Keratinocyte (primary cell): Measurements from ENCODE around the gene CRYGS.

Experiments used
- CTCF ChIP-seq, 3 experiments: IDR thresholded peaks in 1 of 3; conservative IDR thresholded peaks in 1 of 3; optimal IDR thresholded peaks in 1 of 3; 2 replicates in 2 of 3; 3 replicates in 1 of 3; pipeline versions ENCODE3 to v1.5.1; 2011; ENCODE audit warnings: low read length in 3 of 3, mild to moderate bottlenecking in 3 of 3, moderate library complexity in 2 of 3, control low read depth in 1 of 3, inconsistent platforms in 1 of 3; ENCODE audit not compliant: insufficient read depth in 2 of 3; ENCODE audit errors: extremely low read depth in 1 of 3
- EZH2 ChIP-seq: IDR thresholded peaks from one replicate; pipeline ENCODE4 v1.6.1; 2012; ENCODE audit warnings: inconsistent platforms, mild to moderate bottlenecking, low read length, moderate library complexity

DNA sequence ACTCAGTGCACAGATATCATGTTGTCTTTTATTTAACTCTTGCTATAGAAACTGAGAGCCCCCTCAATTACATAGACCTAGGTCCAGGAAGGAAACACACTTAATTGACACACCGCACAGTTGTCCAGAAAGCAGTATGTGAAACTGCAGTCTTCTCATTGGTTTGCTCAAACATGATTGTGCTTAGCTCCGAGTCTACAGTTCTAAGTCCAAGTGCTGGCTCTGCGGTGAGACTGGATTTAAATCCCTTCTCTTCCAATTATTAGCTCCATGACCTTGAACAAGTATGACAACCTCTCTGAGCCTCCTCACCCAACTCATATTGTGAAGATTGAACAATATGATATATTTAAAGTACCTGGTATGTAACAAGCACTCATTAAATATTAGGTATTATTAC is 49.7 kb upstream of the CRYGS start:
- TF ChIP-seq CTCF (optimal IDR thresholded peaks at IDR 0.05 in 1 of 3, IDR thresholded peaks at IDR 0.05 in 1 of 3, conservative IDR thresholded peaks at IDR 0.05 in 1 of 3; ENCODE audit: extremely low read depth in 1 of 3, insufficient read depth in 2 of 3, low read length in 3 of 3) = no peak
- TF ChIP-seq EZH2 = no peak
